Effector CD8-positive, alpha-beta T cell (primary cell): ENCODE data around the gene ADGRG7.
"Not testable (repeated sequence)": the region's sequence is repeated elsewhere in the genome, so short reads cannot be mapped to it uniquely, and the experiment has no call there.

Experiments
- DNase-seq: peaks from one replicate; lab custom pipeline; 2025; lab: John Stamatoyannopoulos, UW
- total RNA-seq, 4 experiments: gene quantifications; one replicate each; lab custom pipeline; 2026; lab: John Stamatoyannopoulos, UW

ADGRG7 gene
- 0 reads per million in 4 experiments for total RNA-seq

GRCh38 chr3:100609305-100609704, at the start of gene ADGRG7:
TSS of gene ADGRG7 (plus strand) at chr3:100609601. CDS start at chr3:100609857, 256 bp downstream.
- no peak for DNase-seq

GRCh38 chr3:100560426-100560825, 49.0 kb upstream of the ADGRG7 start:
- DNase-seq = no peak

GRCh38 chr3:100561459-100562158, 47.8 kb upstream of the ADGRG7 start:
- DNase-seq = no peak

GRCh38 chr3:100562224-100562857, 47.1 kb upstream of the ADGRG7 start:
- DNase-seq = no peak

GRCh38 chr3:100563228-100563627, 46.2 kb upstream of the ADGRG7 start:
- DNase-seq = no peak

- DNase-seq = no peak
Observed at GRCh38 chr3:100563652-100564211, 45.7 kb upstream of the ADGRG7 start.

GRCh38 chr3:100570811-100571210, 38.6 kb upstream of the ADGRG7 start:
- no peak for DNase-seq

- DNase-seq = no peak
Observed at GRCh38 chr3:100574536-100574935, 34.9 kb upstream of the ADGRG7 start.

GRCh38 chr3:100575704-100576103, 33.7 kb upstream of the ADGRG7 start:
- DNase-seq = no peak

- DNase-seq = no peak
Observed at GRCh38 chr3:100577382-100578008, 31.9 kb upstream of the ADGRG7 start.

GRCh38 chr3:100578646-100579045, 30.8 kb upstream of the ADGRG7 start:
- DNase-seq = no peak

- DNase-seq = no peak
Observed at GRCh38 chr3:100580147-100580546, 29.3 kb upstream of the ADGRG7 start.

- DNase-seq = no peak
Observed at GRCh38 chr3:100581650-100582049, 27.8 kb upstream of the ADGRG7 start.

GRCh38 chr3:100582157-100582556, 27.2 kb upstream of the ADGRG7 start:
- not testable (repeated sequence) for DNase-seq

- no peak for DNase-seq
Observed at GRCh38 chr3:100584101-100584660, 25.2 kb upstream of the ADGRG7 start.

GRCh38 chr3:100586832-100587231, 22.6 kb upstream of the ADGRG7 start:
- no peak for DNase-seq

GRCh38 chr3:100588251-100588650, 21.1 kb upstream of the ADGRG7 start:
- no peak for DNase-seq

- peak; percentile 37 for DNase-seq
Observed at GRCh38 chr3:100590114-100590839, 19.1 kb upstream of the ADGRG7 start.

- no peak for DNase-seq
Observed at GRCh38 chr3:100590840-100591147, 18.6 kb upstream of the ADGRG7 start.

GRCh38 chr3:100591411-100591810, 18.0 kb upstream of the ADGRG7 start:
- no peak for DNase-seq

- DNase-seq = no peak
Observed at GRCh38 chr3:100600181-100601042, 9.0 kb upstream of the ADGRG7 start.
